ENCODE results near the gene EIF2B2. TPM values are rescaled to one million over a fixed set of nuclear protein-coding genes. Genes with fewer than 3 reads are reported as not detected.

Gene EIF2B2
- total and polyA plus RNA-seq, 2 of the 13 experiments (the other 11 are each of a cell fraction or from before 2014, with no cell fraction given): 54.4 to 78.6 TPM

DNA sequence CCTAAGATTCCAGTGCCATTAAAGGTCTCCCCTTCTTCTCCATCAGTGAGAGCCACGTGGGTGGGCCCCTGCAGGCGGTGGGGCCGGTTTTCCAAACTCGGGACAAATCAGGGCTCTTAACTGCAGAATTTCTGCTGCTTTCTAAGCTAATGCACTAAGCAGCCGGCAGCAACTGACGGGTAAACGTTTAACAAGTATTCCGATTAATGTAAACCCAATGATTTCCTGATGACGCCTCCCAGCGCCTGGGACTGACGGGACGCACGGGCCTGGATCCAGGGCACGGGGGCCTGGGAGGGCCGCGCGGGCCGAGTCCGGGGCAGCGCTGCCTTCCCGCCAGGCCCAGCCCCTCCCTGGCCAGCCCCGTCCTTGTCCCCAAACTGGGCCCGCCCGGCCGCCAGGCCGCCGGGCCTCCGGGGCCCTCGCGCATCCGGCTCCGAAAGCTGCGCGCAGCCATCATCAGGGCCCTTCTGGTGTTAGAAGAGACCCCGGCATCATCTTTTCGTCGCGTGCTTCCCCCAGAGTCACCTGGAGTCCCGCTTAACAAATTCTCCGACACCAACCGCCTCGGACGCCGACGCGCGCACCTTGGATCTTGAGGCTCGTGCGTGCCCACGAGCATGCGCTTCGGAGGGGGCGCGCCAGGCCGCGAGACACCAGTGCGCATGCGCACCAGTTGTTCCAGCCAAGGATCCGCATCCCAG, 48.3 kb downstream of the EIF2B2 start, which contains the start of gene MLH3 (continued):
- TF ChIP-seq NRL (CRISPR knock-in tag; IDR thresholded peaks at IDR 0.05; ENCODE audit: borderline replicate concordance) (peak; percentile 78; the same call in 1 of the 2 replicates), ZNF83 (CRISPR knock-in tag; IDR thresholded peaks at IDR 0.05; ENCODE audit: borderline replicate concordance) (peak; percentile 61; the same call in 1 of the 2 replicates), ZNF260 (CRISPR knock-in tag; IDR thresholded peaks at IDR 0.05; ENCODE audit: borderline replicate concordance, low read depth) (no peak), ZNF749 (CRISPR knock-in tag; IDR thresholded peaks at IDR 0.05; ENCODE audit: borderline replicate concordance) (no peak), SKI (IDR thresholded peaks at IDR 0.05; ENCODE audit: partially characterized antibody) (no peak), ZBTB7A (CRISPR knock-in tag; IDR thresholded peaks at IDR 0.05) (no peak), TBP (CRISPR knock-in tag; IDR thresholded peaks at IDR 0.05) (no peak), ZNF501 (CRISPR knock-in tag; IDR thresholded peaks at IDR 0.05) (no peak), ZNF414 (CRISPR knock-in tag; IDR thresholded peaks at IDR 0.05) (no peak), ZNF549 (CRISPR knock-in tag; IDR thresholded peaks at IDR 0.05) (peak; percentile 39; the same call in 1 of the 2 replicates), DNMT1 (CRISPR knock-in tag; IDR thresholded peaks at IDR 0.05) (no peak), XRCC5 (optimal IDR thresholded peaks at IDR 0.05; ENCODE audit: low read length) (no peak), MBD4 (IDR thresholded peaks at IDR 0.05; ENCODE audit: borderline replicate concordance, low read length) (no peak), IRF1 (CRISPR knock-in tag; IDR thresholded peaks at IDR 0.05; ENCODE audit: low read depth) (no peak), IRF9 (CRISPR knock-in tag; IDR thresholded peaks at IDR 0.05; ENCODE audit: borderline replicate concordance) (0 out of 2 replicates have a peak, but pooled peaks have one; percentile 57), ZNF18 (CRISPR knock-in tag; IDR thresholded peaks at IDR 0.05; ENCODE audit: insufficient replicate concordance) (no peak), GABPA (IDR thresholded peaks at IDR 0.05; ENCODE audit: low read depth, low read length) (no peak), GABPA (CRISPR knock-in tag; IDR thresholded peaks at IDR 0.05; ENCODE audit: low read depth) (no peak), MTF2 (CRISPR knock-in tag; IDR thresholded peaks at IDR 0.05; ENCODE audit: borderline replicate concordance) (no peak), HDAC1 (CRISPR knock-in tag; IDR thresholded peaks at IDR 0.05) (no peak; the same call in 1 of the 2 replicates), ZSCAN21 (CRISPR knock-in tag; IDR thresholded peaks at IDR 0.05; ENCODE audit: borderline replicate concordance) (peak; percentile 20; the same call in 1 of the 2 replicates), RNF2 (conservative IDR thresholded peaks at IDR 0.05; ENCODE audit: low read depth) (peak; percentile 83; the same call in 1 of the 2 replicates), ATM (IDR thresholded peaks at IDR 0.05; ENCODE audit: borderline replicate concordance) (no peak)
- TF ChIP-seq, protein P1, sequence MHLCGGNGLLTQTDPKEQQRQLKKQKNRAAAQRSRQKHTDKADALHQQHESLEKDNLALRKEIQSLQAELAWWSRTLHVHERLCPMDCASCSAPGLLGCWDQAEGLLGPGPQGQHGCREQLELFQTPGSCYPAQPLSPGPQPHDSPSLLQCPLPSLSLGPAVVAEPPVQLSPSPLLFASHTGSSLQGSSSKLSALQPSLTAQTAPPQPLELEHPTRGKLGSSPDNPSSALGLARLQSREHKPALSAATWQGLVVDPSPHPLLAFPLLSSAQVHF (CRISPR knock-in tag; IDR thresholded peaks at IDR 0.05): peak; percentile 47; the same call in 1 of the 2 replicates

Measured in HepG2 (cell line).